Measurements from ENCODE around the gene ZBED5. TPM values are rescaled to one million over a fixed set of nuclear protein-coding genes. Genes with fewer than 3 reads are reported as not detected.

ZBED5 gene
- 17.8 to 27.0 TPM (median 24.5 TPM) in 5 replicates for total RNA-seq (2022; extraction: Qiagen RNA extraction; ENCODE audit: low read depth)

GRCh38 chr11:10857709-10858438, at the start of gene ZBED5:
TSS of gene ZBED5 (minus strand) at chr11:10858053. CDS start at chr11:10854945, 3,108 bp downstream.

GRCh38 chr11:10808553-10809372, 49.1 kb downstream of the ZBED5 start, which contains the start of gene EIF4G2:
TSS of gene EIF4G2 (minus strand) at chr11:10808926.

Other genes with a start within 250 kb of the ZBED5 start
- gene IRAG1, start 164.3 kb downstream of the ZBED5 start, total RNA-seq (2022; extraction: Qiagen RNA extraction; ENCODE audit: low read depth) = 0.05 to 0.15 TPM (median 0.11 TPM) in 4 of 5 replicates, not detected in the other
- 22.0 to 29.4 TPM (median 25.8 TPM) in 5 replicates for gene CTR9, start 106.8 kb downstream of the ZBED5 start, total RNA-seq (2022; extraction: Qiagen RNA extraction; ENCODE audit: low read depth)
- gene EIF4G2, start 49.1 kb downstream of the ZBED5 start, total RNA-seq (2022; extraction: Qiagen RNA extraction; ENCODE audit: low read depth) = 493 to 788 TPM (median 585 TPM) in 5 replicates